ENCODE data around the gene ERBB4. TPM values are rescaled to one million over a fixed set of nuclear protein-coding genes. Genes with fewer than 3 reads are reported as not detected.

ERBB4 gene
- total RNA-seq, 1 donor from 2014 or later = 0.36 TPM

DNA sequence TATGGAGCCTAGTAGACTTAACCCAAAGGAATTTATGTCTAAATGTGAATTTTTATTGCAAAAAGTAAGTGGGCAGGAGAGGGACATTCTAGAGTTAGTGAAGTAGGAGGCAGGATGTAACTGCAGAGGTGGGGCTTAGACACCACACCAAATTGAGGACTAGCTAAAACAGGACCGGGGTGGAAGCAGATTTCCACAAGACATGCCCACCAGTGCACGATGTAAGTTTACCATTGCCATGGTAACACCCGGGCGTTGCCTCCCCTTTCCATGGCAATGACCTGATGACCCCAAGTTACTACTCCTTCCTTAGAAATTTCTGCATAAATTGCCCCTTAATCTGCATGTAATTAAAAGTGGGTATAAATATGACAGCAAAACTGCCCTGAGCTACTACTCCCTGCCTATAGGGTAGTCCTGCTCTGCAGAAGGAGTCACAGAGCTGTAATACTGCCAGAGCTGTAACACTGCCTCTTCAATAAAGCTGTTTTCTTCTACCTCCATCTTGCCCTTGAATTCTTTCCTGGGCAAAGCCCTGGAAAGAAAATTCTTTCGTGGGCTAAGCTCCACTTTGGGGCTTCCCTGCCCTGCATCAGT lies 509.7 kb downstream of the ERBB4 start:
- H3K27me3 Mint-ChIP-seq (ENCODE audit: unreplicated experiment) = no peaks in the 10 kb centered on the region
- no peak overlapping the region for H3K27ac Mint-ChIP-seq (ENCODE audit: unreplicated experiment)
- no peaks in the 10 kb centered on the region for H3K36me3 Mint-ChIP-seq (ENCODE audit: low read depth, unreplicated experiment)
- peaks cover 7% of the 10 kb centered on the region for H3K4me1 Mint-ChIP-seq (ENCODE audit: unreplicated experiment)
- H3K4me3 Mint-ChIP-seq (ENCODE audit: unreplicated experiment) = no peak overlapping the region
- no peak for DNase-seq (ENCODE audit: low spot score)
- TF ChIP-seq, protein P1, sequence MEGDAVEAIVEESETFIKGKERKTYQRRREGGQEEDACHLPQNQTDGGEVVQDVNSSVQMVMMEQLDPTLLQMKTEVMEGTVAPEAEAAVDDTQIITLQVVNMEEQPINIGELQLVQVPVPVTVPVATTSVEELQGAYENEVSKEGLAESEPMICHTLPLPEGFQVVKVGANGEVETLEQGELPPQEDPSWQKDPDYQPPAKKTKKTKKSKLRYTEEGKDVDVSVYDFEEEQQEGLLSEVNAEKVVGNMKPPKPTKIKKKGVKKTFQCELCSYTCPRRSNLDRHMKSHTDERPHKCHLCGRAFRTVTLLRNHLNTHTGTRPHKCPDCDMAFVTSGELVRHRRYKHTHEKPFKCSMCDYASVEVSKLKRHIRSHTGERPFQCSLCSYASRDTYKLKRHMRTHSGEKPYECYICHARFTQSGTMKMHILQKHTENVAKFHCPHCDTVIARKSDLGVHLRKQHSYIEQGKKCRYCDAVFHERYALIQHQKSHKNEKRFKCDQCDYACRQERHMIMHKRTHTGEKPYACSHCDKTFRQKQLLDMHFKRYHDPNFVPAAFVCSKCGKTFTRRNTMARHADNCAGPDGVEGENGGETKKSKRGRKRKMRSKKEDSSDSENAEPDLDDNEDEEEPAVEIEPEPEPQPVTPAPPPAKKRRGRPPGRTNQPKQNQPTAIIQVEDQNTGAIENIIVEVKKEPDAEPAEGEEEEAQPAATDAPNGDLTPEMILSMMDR (IDR thresholded peaks at IDR 0.05; ENCODE audit: unreplicated experiment) = no peak
- H3K9me3 Mint-ChIP-seq (ENCODE audit: unreplicated experiment) = no peaks in the 10 kb centered on the region

DNA sequence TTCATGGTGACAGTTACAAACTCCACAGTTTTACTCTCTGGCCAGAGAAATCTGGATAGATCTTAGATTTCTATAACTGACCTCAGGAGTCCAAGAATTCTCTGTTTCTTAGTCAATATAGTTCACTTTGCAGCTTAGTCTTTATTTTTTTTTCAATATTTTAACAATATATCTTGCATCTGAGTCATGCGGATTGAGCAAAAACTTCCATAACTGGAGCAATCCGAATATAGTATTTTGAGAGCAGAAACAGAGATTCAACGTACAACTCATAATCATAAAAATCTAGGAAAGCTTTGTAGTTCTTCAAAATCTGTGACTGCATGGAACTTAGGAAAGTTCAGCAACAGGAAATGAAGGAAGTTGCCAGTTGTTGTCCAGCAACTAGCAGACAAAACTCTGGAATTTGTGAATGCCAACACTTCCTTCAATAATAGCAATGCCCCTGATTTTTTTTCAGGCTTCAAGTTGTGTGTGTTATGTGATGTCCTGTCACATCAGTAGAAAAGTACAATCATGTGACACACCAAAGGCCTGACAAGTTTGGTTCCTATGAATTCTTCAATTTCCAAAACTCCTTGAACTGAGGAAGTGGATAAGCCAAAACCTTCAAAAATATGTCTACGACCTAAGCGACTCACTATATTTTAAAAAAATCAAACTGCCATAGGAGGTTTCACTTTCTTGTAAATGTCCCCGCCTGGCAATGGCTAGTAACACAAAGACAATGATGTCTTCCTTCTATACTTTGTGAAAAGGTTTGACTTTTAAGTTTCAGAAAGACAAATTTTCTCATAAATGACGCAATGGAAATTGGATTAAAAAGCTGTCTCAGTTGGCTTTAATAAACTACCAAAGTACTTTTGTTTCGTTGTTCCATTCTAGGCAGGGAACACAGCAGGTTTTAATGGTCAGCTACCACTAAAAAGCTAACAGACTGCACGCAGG lies 510.6 kb downstream of the ERBB4 start:
- no peak for DNase-seq (ENCODE audit: low spot score)
- TF ChIP-seq, protein P1 (IDR thresholded peaks at IDR 0.05; ENCODE audit: unreplicated experiment) = no peak
- Mint-ChIP-seq H3K27ac (ENCODE audit: unreplicated experiment) (no peak overlapping the region), H3K4me1 (ENCODE audit: unreplicated experiment) (peaks cover 7% of the 10 kb centered on the region), H3K9me3 (ENCODE audit: unreplicated experiment) (no peaks in the 10 kb centered on the region), H3K27me3 (ENCODE audit: unreplicated experiment) (no peaks in the 10 kb centered on the region), H3K4me3 (ENCODE audit: unreplicated experiment) (no peak overlapping the region), H3K36me3 (ENCODE audit: low read depth, unreplicated experiment) (no peaks in the 10 kb centered on the region)

DNA sequence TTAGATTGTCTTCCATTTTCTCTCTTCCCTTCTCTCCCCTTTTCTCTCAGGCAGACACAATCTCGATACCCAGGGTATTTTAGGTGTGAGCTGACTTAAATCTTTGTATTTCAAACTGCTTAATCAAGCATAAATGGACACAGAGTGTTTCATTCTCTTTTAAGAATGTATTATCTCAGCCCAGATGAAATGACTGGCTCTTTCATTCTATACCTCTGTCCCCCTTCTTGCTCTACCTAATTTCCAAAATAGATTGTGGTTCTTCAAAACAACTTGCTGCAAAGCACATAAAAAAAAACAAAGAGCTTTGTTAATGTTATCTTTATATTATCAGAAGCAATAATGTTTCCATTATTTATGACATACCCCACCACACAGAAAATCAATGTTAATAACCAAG lies 514.6 kb downstream of the ERBB4 start:
- Mint-ChIP-seq H3K9me3 (ENCODE audit: unreplicated experiment) (no peaks in the 10 kb centered on the region), H3K36me3 (ENCODE audit: low read depth, unreplicated experiment) (no peaks in the 10 kb centered on the region), H3K4me3 (ENCODE audit: unreplicated experiment) (no peak overlapping the region), H3K4me1 (ENCODE audit: unreplicated experiment) (peaks cover 7% of the 10 kb centered on the region), H3K27ac (ENCODE audit: unreplicated experiment) (no peak overlapping the region), H3K27me3 (ENCODE audit: unreplicated experiment) (no peaks in the 10 kb centered on the region)
- TF ChIP-seq, protein P1 (IDR thresholded peaks at IDR 0.05; ENCODE audit: unreplicated experiment) = no peak
- no peak for DNase-seq (ENCODE audit: low spot score)

DNA sequence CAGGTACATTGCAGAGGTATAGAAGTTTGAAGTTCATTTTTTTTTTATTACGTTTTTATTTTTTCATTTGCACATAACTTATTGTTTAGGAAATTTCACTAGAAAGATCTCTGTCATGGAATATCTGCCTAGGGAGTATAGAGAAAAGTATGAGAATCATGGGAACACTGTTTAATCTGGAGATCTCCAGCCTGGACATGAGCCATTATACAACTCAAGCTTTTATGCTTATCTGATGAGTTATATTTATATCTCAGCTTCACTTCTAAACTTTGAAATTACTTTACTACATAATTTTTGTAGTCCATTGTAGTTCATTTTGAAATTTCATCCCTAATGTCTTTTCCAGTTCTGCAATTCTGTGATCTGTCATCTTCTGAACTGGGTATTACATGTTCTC lies 515.6 kb downstream of the ERBB4 start:
- Mint-ChIP-seq H3K4me1 (ENCODE audit: unreplicated experiment) (peaks cover 3% of the 10 kb centered on the region), H3K4me3 (ENCODE audit: unreplicated experiment) (no peak overlapping the region), H3K36me3 (ENCODE audit: low read depth, unreplicated experiment) (no peaks in the 10 kb centered on the region), H3K27ac (ENCODE audit: unreplicated experiment) (no peak overlapping the region), H3K9me3 (ENCODE audit: unreplicated experiment) (no peaks in the 10 kb centered on the region), H3K27me3 (ENCODE audit: unreplicated experiment) (no peaks in the 10 kb centered on the region)
- no peak for DNase-seq (ENCODE audit: low spot score)
- TF ChIP-seq, protein P1 (IDR thresholded peaks at IDR 0.05; ENCODE audit: unreplicated experiment) = no peak

DNA sequence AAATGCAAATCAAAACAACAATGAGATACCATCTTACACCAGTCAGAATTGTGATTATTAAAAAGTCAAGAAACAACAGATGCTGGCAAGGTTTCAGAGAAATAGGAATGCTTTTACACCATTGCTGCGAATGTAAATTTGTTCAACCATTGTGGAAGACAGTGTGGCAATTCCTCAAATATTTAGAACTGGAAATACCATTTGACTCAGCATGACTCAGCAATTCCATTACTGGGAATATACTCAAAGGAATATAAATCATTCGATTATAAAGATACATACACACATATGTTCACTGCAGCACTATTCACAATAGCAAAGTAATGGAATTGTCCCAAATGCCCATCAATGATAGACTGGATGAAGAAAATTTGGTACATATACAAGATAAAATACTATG lies 516.7 kb downstream of the ERBB4 start:
- H3K4me1 Mint-ChIP-seq (ENCODE audit: unreplicated experiment) = no peaks in the 10 kb centered on the region
- TF ChIP-seq, protein P1 (IDR thresholded peaks at IDR 0.05; ENCODE audit: unreplicated experiment) = no peak
- H3K36me3 Mint-ChIP-seq (ENCODE audit: low read depth, unreplicated experiment) = no peaks in the 10 kb centered on the region
- H3K27ac Mint-ChIP-seq (ENCODE audit: unreplicated experiment) = no peak overlapping the region
- H3K4me3 Mint-ChIP-seq (ENCODE audit: unreplicated experiment) = no peak overlapping the region
- H3K9me3 Mint-ChIP-seq (ENCODE audit: unreplicated experiment) = no peaks in the 10 kb centered on the region
- H3K27me3 Mint-ChIP-seq (ENCODE audit: unreplicated experiment) = no peaks in the 10 kb centered on the region
- no peak for DNase-seq (ENCODE audit: low spot score)
